GM12892 (cell line): Measurements from ENCODE around the gene ZNF593OS.

Experiments used
- POLR2A ChIP-seq: IDR thresholded peaks from 2 replicates; pipeline ENCODE4 v1.6.1; 2011; ENCODE audit warnings: low read depth, low read length, control low read depth
- POLR2AphosphoS5 ChIP-seq: IDR thresholded peaks from 2 replicates; pipeline ENCODE4 v1.6.1; 2011; ENCODE audit warnings: low read depth, low read length, control low read depth

DNA sequence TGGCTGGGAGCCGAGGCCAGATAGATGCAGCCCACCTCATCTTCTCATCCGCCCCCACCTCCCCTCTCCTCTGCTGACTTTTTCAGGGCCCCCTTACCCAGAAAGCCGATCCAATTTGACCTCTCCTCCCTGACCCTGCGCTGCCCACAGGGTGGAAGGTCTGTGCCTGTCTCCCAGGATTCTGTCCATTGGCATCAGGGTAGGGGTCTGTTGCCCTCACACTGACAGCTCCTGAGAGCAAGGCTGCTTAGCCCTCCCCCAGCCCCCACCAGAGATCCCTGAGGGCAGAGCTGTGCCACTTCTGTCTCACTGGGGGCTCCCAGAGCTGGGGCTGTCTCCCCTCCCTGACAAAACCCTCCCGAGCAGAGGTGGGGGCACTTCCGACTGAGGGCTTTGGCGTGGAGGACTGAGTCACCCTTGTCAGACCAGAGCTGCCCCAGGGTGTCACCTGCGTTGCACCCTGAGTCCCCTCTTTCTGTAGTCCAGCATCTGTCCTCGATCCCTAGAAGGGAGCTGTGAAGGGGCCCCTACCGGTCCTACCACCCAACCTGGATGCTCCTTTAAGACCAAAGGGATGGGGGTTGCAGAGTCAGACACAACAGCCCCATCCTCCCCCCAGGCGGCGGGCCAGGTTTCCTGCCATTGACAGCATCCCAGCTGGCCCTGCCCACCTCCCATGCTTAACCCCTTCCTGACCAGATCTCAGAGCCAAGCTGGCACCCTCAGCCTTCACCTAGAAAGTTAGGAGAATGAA, 15.2 kb downstream of the ZNF593OS start:
- TF ChIP-seq POLR2AphosphoS5 (no peak), POLR2A (no peak)
